GM18867 (cell line): ENCODE measurements around the gene COL26A1.
"Not testable (repeated sequence)": the region's sequence is repeated elsewhere in the genome, so short reads cannot be mapped to it uniquely, and the experiment has no call there.

ENCODE experiments used
- ATAC-seq: cut with Tn5 transposase; IDR thresholded peaks from one replicate; pipeline ENCODE4 v1.9.1; 2021; ENCODE audit warnings: mild to moderate bottlenecking, moderate library complexity; ENCODE audit not compliant: unreplicated experiment

COL26A1 gene

GRCh38 chr7:101547916-101548661, 185.4 kb downstream of the COL26A1 start:
- no peak for ATAC-seq

- no peak for ATAC-seq
Observed at GRCh38 chr7:101549734-101550133, 187.1 kb downstream of the COL26A1 start.

GRCh38 chr7:101550641-101551541, 188.2 kb downstream of the COL26A1 start:
- no peak for ATAC-seq

- no peak for ATAC-seq
Observed at GRCh38 chr7:101553018-101553770, 190.5 kb downstream of the COL26A1 start.

- no peak for ATAC-seq
Observed at GRCh38 chr7:101553771-101554445, 191.2 kb downstream of the COL26A1 start.

GRCh38 chr7:101554584-101555268, 192.1 kb downstream of the COL26A1 start:
- no peak for ATAC-seq

GRCh38 chr7:101555269-101555920, 192.7 kb downstream of the COL26A1 start:
- no peak for ATAC-seq

GRCh38 chr7:101555921-101556275, 193.2 kb downstream of the COL26A1 start:
- no peak for ATAC-seq

GRCh38 chr7:101556453-101556968, 193.8 kb downstream of the COL26A1 start:
- no peak for ATAC-seq

GRCh38 chr7:101557421-101557820, 194.7 kb downstream of the COL26A1 start:
- ATAC-seq = no peak

- no peak for ATAC-seq
Observed at GRCh38 chr7:101557978-101558741, 195.5 kb downstream of the COL26A1 start.

GRCh38 chr7:101558742-101559325, 196.2 kb downstream of the COL26A1 start:
- ATAC-seq = no peak

- no peak for ATAC-seq
Observed at GRCh38 chr7:101559586-101559985, 196.9 kb downstream of the COL26A1 start.

GRCh38 chr7:101560021-101560420, 197.3 kb downstream of the COL26A1 start:
- ATAC-seq = not testable (repeated sequence)

GRCh38 chr7:101560856-101561255, 198.2 kb downstream of the COL26A1 start:
- no peak for ATAC-seq

- ATAC-seq = not testable (repeated sequence)
Observed at GRCh38 chr7:101561293-101561692, 198.6 kb downstream of the COL26A1 start.

- ATAC-seq = no peak
Observed at GRCh38 chr7:101562531-101563197, 200.0 kb downstream of the COL26A1 start.
